SK-N-MC (cell line): ENCODE data around the gene GLRX5.

Source experiments
- EZH2 ChIP-seq: fragments of 200-600 bp; sonication (generic); IDR thresholded peaks from one replicate; pipeline ENCODE4 v1.6.1; 2017; ENCODE audit warnings: antibody characterized with exemption
- POLR2AphosphoS5 ChIP-seq: IDR thresholded peaks from 2 replicates; pipeline ENCODE4 v1.6.1; 2012; ENCODE audit warnings: mild to moderate bottlenecking, low read depth, low read length, borderline replicate concordance

- no peak for TF ChIP-seq EZH2
- TF ChIP-seq POLR2AphosphoS5 = no peak
Observed at GRCh38 chr14:95527387-95528002, 7.4 kb upstream of the GLRX5 start.
